HCT116 (cell line): ENCODE measurements around the gene ACTR6.

Experiments used
- POLR2AphosphoS5 ChIP-seq: IDR thresholded peaks from 2 replicates; pipeline ENCODE4 v1.6.1; 2011; ENCODE audit warnings: mild to moderate bottlenecking, low read depth, low read length, moderate library complexity
- SIN3A ChIP-seq: IDR thresholded peaks from 2 replicates; pipeline ENCODE4 v1.6.1; 2012; ENCODE audit warnings: low read depth
- TCF7L2 ChIP-seq: IDR thresholded peaks from 2 replicates; pipeline ENCODE4 v1.7.0; 2011; ENCODE audit warnings: borderline replicate concordance, inconsistent platforms; ENCODE audit not compliant: insufficient read depth, insufficient read length; ENCODE audit errors: extremely low read depth

GRCh38 chr12:100243137-100243536, 42.5 kb downstream of the ACTR6 start:
- TF ChIP-seq TCF7L2, result no peak
- no peak for TF ChIP-seq POLR2AphosphoS5
- TF ChIP-seq SIN3A, result no peak
